ENCODE data around the gene NKD1. TPM values are rescaled to one million over a fixed set of nuclear protein-coding genes. Genes with fewer than 3 reads are reported as not detected.
A peak's percentile ranks its signal among the peaks of the same experiment; 100 is the strongest.

NKD1 gene
- total RNA-seq, 1 experiment from 2014 or later = 0.06 TPM

DNA sequence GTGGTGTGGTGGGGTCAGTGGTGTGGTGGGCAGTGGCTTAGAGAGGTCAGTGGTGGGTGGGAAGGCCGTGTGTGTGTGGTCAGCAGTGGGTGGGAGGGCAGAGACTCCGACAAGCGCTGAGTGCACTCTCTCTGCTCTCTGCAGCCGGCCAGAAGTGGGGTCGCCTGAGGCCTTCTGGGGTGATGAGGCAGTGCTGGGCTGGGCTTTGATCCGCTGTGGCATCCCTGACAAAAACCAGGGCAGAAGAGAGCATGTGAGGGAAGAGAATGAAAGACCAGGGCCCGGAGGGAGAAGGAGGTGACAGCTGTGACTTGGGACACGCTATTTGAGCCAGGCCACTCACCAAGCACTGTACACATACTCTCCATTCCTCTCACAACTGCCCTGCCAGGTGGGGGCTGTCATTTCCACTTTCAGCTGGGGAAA lies 50.8 kb downstream of the NKD1 start:
- DNase-seq (ENCODE audit: low read depth) = no peak

DNA sequence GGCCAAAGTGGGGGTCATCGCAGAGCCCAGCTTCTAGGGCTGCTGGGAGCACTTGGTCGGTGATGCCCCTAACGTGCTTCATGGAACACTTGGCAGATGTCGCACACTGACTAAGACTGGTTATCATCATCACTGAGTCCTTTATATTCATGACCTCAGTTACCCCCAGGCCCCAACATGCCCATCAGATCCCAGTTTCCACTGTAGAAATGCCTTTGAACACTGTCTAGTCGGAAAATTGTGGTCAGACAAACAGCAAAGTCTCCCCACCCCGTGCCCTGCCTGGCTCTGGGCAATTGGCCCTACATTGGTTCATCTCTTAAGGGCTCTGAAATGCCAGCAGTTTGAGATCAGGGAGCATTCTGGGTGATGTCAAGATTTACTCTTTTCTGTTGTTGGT lies 51.3 kb downstream of the NKD1 start:
- no peak for DNase-seq (ENCODE audit: low read depth)

- no peak for DNase-seq (ENCODE audit: low read depth)
Measured at GRCh38 chr16:50600582-50601283, 52.5 kb downstream of the NKD1 start.

DNA sequence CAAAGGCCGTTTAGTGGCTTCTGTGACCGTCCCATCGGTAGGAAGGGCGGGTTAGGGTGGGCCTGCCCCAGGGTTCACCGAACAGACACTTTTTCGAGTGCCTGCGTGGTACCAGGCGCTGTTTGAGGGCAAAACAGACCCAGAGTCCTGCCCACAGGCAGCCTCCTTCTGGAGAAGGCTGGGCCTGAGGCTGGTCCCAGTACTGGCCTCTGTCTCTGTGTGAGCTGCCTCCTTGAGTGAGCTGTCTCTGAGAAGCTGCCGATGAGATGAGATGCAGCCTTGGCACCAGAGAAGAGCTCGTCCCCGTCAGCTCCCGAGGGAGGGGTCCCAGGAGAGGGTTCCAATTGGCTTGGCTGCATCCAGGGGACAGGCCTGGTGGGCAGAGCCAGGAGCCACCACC lies 53.1 kb downstream of the NKD1 start:
- DNase-seq (ENCODE audit: low read depth) = no peak

GRCh38 chr16:50602126-50602525 lies 53.9 kb downstream of the NKD1 start:
- no peak for DNase-seq (ENCODE audit: low read depth)

DNA sequence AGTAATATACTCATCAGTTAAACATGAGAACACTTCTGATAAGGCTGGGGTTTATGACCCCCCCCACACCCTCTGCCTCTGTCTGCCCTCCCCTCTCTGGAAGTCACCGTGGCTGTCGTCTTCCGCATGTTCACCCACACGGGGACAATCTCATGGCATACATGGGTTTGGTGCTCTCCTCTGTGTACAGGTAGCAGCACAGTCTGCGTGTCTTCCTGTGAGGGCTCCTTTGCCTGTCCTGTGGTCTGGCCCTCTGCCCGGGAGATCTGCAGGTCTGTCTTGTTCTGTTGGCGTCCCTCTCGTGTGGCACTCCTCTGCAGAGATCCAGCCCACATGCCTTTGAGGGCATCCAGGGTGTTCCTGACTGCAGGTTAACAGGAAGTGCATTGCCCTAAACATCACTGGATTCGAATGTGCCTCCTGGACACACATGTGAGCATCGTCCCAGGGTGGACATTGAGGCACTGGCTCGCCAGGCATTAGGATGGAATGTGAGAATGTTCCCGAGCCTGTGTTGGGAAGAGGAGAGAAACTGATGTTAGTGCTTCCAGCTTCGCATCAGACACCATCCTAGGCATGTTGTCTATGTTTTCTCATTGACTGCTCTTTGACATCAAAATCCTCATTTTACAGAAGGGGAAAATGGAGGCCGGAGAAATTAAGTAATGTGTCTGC lies 54.5 kb downstream of the NKD1 start:
- no peak for DNase-seq (ENCODE audit: low read depth)

DNA sequence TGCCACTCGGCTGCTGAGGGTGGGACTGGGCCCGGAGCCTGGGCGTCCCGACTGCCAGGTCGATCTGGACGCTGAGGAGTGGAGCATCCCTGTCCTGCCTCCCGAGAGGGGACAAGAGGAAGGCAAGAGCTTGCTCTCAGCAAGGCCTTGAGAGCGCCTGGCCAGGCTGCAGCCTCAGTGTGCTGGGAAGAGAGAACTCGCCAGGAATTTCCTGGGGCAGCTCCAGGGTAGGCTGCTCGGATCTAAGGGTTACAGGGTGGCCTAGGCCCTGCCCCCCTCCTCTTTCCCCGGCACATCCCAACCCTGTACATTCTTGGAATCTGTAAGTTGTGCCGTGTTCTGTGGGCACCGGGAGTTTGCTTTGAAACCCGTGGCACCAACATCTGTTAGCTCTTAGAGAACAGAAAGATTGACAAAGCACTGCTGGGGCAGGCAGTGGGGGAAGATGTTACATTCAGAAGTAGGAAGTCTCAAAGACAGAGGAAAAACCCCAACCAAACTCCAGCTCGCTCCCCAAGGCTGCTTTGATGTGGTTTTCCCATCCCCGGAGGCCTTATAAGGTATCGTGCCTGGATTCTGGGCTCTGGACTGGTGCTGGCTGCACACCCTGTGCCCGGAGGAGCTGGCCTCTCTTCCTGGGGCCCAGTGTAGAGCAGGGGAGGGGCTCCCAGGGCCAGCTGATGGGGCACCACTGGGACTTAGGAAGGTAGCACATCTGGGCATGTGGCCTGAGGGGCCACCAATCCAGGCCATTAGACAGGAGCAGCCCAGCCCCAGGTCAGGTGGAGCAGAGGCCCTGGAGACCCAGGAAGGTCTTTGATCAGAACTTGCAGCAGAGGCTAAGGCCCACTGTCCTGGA lies 55.2 kb downstream of the NKD1 start:
- DNase-seq (ENCODE audit: low read depth) = peak; percentile 34

DNA sequence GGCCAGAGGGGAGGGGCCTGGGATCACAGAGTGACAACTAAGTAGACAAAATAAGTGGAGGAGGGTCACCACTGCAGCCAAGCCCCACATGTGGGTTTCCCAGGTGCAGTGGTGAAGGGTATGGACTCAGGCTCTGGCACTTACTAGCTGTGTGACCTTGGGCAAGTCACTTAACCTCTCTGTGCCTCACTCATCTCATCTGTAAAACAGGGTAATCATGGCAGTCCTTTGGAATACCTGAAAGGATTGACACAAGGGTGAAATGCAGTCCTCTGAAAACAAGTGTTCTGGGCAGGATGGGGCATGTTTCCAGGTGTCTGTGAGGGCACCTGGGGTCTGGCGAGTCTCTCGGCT lies 55.8 kb downstream of the NKD1 start:
- DNase-seq (ENCODE audit: low read depth) = no peak

- no peak for DNase-seq (ENCODE audit: low read depth)
Measured at GRCh38 chr16:50604610-50605009, 56.4 kb downstream of the NKD1 start.

DNA sequence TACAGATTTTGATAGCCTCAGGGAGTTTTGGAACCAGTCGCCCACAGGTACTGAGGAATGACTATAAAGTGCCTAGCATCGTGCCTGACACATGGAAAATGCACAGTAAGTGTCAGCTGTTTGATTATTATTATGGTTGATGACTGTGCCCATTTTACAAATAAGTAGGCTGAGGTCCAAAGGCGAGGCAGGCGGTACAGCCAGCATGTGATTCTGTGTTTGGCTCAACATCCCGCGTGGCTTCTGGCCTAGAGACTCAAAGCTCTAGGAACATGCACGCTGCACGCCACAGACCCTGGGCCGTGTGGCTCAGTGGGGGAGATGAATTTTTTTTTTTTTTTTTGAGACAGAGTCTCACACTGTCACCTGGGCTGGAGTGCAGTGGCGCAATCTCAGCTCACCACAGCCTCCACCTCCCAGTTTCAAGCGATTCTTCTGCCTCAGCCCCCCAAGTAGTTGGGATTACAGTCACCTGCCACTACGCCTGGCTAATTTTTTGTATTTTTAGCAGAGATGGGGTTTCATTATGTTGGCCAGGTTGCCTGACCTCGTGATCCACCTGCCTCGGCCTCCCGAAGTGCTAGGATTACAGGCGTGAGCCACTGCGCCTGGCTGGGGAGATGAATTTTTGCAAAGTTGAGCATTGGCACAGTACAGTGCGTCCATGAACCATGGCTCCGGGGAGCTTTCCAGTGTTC lies 57.7 kb downstream of the NKD1 start:
- DNase-seq (ENCODE audit: low read depth) = no peak

GRCh38 chr16:50606431-50607050 lies 58.3 kb downstream of the NKD1 start:
- no peak for DNase-seq (ENCODE audit: low read depth)

GRCh38 chr16:50607051-50607431 lies 58.8 kb downstream of the NKD1 start:
- no peak for DNase-seq (ENCODE audit: low read depth)

DNA sequence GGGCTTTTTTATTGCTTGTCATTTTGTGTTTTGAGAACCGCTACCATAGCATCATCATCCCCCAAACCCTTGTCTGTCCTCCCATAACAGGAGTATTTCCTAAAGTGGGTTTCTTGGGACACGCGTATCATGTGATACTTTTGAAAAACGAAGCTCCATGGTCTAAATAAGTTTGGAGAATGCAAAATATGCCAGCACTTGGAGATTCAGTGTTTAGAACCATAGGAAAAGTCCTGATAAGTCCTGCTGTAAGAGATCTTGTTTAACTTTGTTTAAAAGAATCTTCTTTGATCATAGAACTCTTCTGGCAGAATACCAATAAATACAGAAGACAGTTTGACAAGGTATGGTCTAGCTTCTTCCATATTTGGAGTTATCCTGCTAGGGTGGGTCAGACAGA lies 59.3 kb downstream of the NKD1 start:
- no peak for DNase-seq (ENCODE audit: low read depth)

DNA sequence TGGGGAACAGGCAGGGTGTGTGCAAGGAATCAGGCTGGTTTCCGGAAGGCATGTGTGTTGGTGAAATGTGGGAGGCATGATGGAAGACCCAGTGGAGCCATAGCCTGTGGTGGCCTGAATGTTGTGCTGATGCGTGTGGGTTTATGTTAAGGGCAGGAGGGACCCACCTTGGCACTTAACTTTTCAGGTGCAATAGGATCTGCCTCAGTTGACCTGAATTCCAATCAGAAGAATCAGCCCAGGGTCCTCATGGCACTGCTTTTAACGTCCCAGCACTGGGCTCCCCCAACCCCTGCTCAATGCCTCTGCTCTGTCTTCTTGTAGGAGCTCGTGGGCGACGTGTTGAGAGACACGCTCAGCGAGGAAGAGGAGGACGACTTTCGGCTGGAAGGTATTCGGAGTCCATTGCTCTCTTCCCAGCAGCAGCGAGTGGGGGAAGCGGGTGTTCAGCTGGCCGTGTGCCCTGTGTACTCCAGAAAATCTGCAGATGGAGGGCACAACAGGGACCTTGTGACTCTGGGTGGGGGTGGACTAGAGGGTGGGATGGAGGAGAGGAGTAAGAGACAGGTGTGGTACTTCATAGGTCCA lies 59.9 kb downstream of the NKD1 start:
- DNase-seq (ENCODE audit: low read depth) = no peak

- no peak for DNase-seq (ENCODE audit: low read depth)
Measured at GRCh38 chr16:50609049-50609448, 60.9 kb downstream of the NKD1 start.

DNA sequence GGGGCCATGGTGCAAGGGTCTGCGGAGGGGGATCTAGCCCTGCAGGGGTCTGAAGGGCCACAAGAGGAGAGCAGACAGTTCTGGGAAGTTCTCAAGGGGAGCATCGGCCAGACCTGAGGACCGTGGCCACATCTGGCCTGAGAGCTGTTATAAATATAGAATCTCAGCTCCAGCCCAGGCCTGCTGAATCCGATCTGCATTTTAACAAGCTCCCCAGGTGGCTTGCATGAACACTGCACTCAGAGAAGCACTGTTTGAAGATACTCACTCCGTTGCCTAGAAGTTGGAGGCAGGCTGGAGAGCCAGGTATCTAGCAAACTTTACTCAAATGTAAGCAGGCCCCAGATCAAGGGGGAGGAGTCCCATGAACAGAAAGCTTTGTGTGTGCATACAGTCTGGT lies 61.3 kb downstream of the NKD1 start:
- DNase-seq (ENCODE audit: low read depth) = no peak

GRCh38 chr16:50610331-50611262 lies 62.4 kb downstream of the NKD1 start:
- DNase-seq (ENCODE audit: low read depth) = no peak

GRCh38 chr16:50611332-50611934 lies 63.2 kb downstream of the NKD1 start:
- no peak for DNase-seq (ENCODE audit: low read depth)

DNA sequence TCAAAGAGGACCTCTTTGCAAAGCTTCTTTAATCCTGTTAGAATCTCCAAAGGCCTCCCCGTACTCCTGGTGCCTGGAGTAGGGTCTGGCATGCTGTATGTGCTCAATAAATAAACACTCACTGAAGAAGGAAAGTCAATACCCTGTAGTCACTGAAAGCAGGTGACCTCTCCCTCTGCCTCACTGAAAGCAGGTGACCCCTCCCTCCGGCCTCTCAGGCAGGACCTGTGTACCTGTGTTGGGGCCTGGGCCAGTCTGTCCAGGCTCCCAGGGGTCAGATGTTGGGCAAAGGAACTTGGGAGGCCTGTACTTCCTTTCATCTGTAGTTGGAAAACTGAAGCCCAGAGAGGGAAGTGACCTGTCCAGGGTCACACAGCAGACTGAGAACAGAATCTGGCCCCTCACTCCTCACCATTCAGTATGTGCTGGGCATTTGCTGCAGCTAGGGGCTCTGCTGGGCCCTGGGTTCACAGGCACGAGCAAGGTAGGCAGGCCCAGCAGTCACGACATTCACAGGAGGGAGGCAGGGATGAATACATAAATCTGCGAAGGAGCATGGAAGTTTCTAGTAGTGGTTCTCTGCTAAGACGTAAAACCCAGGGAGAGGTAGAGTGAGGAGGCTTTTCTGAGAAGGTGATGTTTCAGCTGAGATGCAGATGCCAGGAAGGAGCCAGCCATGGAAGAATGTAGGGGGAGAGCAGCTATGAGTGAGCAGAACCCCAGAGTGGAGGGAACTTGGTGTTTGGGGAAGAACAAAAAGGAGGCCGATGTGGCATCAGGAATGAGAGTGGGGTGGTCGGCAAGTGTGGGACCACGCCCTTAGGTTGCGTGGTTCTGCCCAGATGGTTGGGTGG lies 64.0 kb downstream of the NKD1 start:
- DNase-seq (ENCODE audit: low read depth) = no peak

Measured in LHCN-M2 (cell line).